GM21390 (cell line): ENCODE data around the gene PEG3.

ENCODE experiments used
- ATAC-seq: cut with Tn5 transposase; IDR thresholded peaks from one replicate; pipeline ENCODE4 v1.9.1; 2021; ENCODE audit not compliant: unreplicated experiment

The PEG3 gene

GRCh38 chr19:56839652-56840450, 675 bp downstream of the PEG3 start:
- ATAC-seq: no peak

GRCh38 chr19:56838909-56839651, 1.4 kb downstream of the PEG3 start:
- no peak for ATAC-seq

- no peak for ATAC-seq
Observed at GRCh38 chr19:56838024-56838908, 2.3 kb downstream of the PEG3 start.

GRCh38 chr19:56837492-56838023, 3.0 kb downstream of the PEG3 start:
- ATAC-seq: no peak

GRCh38 chr19:56837004-56837403, 3.5 kb downstream of the PEG3 start:
- no peak for ATAC-seq

- no peak for ATAC-seq
Observed at GRCh38 chr19:56836059-56836458, 4.5 kb downstream of the PEG3 start.

- no peak for ATAC-seq
Observed at GRCh38 chr19:56835401-56835800, 5.1 kb downstream of the PEG3 start.

GRCh38 chr19:56834564-56835375, 5.8 kb downstream of the PEG3 start:
- no peak for ATAC-seq

GRCh38 chr19:56832352-56832928, 8.1 kb downstream of the PEG3 start:
- no peak for ATAC-seq

- no peak for ATAC-seq
Observed at GRCh38 chr19:56831255-56831654, 9.3 kb downstream of the PEG3 start.

- no peak for ATAC-seq
Observed at GRCh38 chr19:56829596-56829995, 10.9 kb downstream of the PEG3 start.

GRCh38 chr19:56827708-56828107, 12.8 kb downstream of the PEG3 start:
- no peak for ATAC-seq

GRCh38 chr19:56823956-56824355, 16.6 kb downstream of the PEG3 start:
- ATAC-seq: no peak

GRCh38 chr19:56823417-56823816, 17.1 kb downstream of the PEG3 start:
- ATAC-seq: no peak

- ATAC-seq: no peak
Observed at GRCh38 chr19:56822755-56823154, 17.8 kb downstream of the PEG3 start.

GRCh38 chr19:56821675-56822074, 18.9 kb downstream of the PEG3 start:
- ATAC-seq: no peak

- ATAC-seq: no peak
Observed at GRCh38 chr19:56821209-56821608, 19.3 kb downstream of the PEG3 start.

- ATAC-seq: no peak
Observed at GRCh38 chr19:56819166-56819565, 21.4 kb downstream of the PEG3 start.

GRCh38 chr19:56814656-56815055, 25.9 kb downstream of the PEG3 start:
- ATAC-seq: no peak

- ATAC-seq: no peak
Observed at GRCh38 chr19:56813531-56813930, 27.0 kb downstream of the PEG3 start.
